NCI-H1092 treated with DMSO at 0.1 percent for 48 hours (cell line): ENCODE results near the gene RYR3.
"Not testable (repeated sequence)": the region's sequence is repeated elsewhere in the genome, so short reads cannot be mapped to it uniquely, and the experiment has no call there.

Experiments
- DNase-seq: peaks from one replicate; lab custom pipeline; 2025; lab: John Stamatoyannopoulos, UW

The RYR3 gene

GRCh38 chr15:33773969-33774368, 463.2 kb downstream of the RYR3 start:
- no peak for DNase-seq

DNA sequence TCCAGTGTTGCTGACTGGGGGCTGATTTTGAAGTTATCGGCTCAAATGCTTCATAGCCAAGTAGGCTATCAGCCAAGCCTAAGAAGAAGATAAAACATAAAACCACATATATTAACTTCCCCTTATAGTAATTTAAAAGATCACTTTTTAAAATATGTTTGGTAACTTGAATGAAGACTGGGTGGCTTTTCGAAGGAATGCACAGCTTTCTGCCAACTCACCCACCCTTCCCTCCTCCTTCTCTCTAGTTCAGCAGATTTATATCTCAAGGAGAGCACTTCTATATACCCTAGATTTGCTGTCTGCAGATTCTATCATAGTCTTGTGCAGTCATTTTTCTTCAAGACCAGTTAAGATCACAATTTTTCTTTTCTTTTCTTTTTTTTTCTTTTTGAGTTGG, 468.1 kb downstream of the RYR3 start:
- DNase-seq = no peak

DNA sequence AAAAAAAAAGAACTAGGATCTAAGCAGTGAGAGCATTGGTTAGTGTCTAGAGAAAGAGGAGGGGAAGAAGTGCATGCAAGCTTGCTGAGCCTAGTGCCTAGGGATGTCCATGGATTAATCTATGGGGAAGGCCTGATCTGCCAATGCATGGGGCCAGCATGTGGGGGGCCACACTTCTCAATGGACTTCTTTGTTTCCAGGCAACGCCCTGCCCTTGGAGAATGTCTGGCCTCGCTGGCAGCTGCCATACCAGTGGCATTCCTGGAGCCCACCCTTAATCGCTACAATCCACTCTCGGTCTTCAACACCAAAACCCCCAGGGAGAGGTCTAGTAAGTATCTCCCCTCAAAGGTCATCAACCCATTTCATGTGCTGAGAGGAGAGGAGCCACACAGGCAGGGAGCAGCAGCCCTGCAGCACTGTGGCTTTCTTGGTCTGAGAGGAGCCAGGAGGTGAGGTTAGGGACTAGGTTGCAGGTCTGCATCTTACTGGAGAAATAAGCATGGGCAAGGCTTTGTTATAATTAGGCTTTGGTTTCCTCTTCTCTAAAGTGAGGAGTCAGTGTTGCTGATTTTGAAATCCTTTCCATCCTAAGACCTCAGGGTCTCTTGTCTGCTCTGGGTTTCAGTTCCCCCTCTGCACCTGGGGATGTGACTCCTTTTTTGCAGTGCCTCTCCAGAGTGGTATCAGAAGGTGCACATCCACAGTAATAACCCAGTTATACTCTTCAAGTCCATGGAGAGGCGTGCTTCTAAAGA, 469.4 kb downstream of the RYR3 start:
- no peak for DNase-seq

GRCh38 chr15:33782966-33783365, 472.2 kb downstream of the RYR3 start:
- no peak for DNase-seq

DNA sequence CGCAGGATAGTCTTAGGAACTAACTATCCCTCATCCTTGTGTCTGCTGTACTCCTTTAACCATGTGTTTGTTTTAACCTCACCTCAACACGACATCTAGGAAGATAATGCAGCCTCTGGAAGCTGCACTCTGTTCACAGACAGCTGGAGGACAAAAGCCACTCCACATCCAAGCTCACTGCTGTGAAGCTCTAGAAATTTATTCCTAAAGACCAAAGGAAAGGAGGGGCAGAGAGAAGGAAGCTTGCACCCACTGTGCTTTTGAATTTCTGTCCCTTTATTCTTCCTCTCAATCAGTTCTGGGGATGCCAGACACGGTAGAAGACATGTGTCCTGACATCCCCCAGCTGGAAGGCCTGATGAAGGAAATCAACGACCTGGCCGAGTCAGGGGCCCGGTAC, 474.6 kb downstream of the RYR3 start:
- no peak for DNase-seq

DNA sequence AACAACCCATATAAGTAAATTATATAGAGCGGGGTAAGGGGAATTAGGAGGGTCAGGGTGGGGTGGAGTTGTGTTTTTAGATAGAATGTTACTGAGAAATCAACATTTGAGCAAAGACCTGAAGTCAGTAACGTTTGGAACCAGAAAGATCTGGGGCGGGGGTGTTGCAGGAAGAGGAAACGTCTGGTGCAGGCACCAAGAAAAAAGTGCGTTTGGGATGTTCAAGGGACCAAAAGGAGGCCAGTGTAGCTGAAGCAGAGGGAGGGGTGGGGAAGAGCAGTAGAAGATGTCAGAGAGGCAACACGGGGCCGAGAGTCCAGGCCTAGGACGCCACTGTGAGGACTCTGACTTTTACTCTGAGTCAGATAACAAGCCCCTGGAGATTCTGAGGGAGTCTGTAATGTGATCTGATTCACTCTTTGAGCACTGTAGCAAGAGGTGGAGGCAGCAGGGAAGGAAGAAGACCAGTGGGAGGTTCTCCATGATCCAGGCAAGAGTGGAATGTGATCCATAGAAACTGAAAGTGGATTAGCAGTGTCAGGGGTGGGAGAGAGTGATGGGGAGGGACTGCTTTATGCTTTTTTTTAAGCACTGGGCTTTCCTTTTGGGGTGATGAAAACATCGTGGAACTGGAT, 478.3 kb downstream of the RYR3 start:
- no peak for DNase-seq

DNA sequence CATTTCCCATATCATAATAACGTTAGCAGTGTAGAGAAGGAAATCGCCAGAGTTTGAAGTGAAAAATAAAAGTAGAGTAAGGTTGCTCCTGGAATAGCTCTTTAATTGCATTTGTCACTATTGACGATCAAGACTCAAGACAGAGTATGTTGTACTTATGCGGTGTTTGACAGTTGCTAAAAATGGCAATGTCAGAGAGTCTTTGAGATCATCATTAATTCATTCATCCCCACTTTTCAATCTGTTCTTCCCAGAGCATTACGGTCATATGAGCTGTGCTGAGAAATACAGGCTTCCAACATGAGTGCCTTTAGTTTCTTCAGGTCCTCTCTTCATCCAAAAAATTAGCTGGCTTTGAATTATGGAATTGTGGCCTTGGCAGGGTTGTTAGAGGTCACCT, 483.7 kb downstream of the RYR3 start:
- DNase-seq = no peak

- DNase-seq = no peak
These were observed 484.3 kb downstream of the RYR3 start for GRCh38 chr15:33795070-33795469.

DNA sequence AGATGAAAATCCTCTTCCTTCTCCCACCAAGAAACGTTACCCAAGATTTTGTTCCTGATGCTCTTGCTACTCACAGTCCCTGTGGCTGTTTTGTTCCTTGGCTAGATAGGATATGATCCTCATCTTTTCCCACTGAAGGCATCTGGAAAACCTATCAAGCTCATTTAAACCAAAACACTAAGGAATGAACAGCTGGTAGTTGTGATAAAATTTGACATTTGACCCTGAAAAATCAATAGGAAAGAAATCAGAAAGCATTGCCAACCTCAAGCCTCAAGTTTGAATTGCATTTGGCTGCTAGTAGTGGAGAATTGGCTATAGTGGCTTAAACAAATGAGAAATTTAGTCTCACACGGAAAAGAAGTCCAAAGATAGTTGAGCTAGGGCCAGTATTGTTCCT, 486.9 kb downstream of the RYR3 start:
- DNase-seq = no peak

DNA sequence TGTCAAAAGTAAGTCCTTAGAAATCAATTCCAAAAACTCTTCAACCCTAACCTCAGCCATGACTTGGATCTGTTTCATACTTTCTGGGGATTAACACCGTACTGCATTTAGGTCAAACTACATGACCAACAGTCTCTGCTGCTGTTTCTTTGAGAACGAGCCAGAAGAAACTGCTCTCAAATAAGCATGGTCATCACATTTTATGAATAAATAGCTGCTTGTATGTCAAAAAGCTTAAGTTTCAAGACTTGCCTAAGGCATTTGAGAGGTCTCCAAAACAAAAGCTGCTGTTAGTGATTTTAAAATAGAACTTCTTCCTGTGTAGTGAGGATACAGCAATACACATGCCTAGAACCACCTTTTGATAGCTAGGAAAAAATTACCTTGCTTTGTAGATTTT, 491.2 kb downstream of the RYR3 start:
- no peak for DNase-seq

- no peak for DNase-seq
These were observed 496.9 kb downstream of the RYR3 start for GRCh38 chr15:33807665-33808064.

DNA sequence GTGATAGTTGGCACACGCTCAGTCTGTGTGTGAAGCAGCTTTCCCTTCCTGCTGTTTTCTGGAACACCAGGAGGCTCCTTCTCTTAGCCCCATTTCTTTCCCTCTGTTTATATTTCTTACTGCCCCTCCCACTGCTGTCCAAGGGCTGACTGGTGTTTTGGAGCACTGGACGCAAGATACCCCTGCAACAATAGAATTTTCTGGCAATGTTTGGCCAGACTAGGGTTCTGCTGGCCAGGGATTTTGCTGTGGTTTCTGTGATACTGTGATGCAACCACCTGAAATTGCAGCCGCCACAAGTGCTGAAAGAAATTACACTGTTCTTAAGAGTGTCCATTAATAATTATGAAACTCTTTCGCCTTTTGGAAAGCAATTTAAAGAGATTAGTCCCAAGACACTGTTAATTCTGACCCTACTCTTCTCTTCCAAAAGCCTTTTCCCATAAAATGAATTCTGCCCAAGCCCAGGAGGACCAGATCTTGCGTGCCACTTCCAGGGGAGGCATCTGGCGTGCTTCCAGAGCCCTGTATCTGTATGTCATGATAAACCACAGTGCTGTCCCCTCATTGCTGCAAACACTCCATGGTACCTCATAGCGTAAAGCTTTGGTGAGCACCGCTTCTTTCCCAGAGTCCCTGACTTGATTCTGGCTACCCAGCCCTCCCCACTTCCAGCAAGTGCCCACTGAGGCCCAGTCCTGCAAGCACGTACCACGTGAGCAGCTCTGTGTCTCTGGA, 498.1 kb downstream of the RYR3 start:
- DNase-seq = no peak

- DNase-seq = no peak
These were observed 499.4 kb downstream of the RYR3 start for GRCh38 chr15:33810073-33810595.

DNA sequence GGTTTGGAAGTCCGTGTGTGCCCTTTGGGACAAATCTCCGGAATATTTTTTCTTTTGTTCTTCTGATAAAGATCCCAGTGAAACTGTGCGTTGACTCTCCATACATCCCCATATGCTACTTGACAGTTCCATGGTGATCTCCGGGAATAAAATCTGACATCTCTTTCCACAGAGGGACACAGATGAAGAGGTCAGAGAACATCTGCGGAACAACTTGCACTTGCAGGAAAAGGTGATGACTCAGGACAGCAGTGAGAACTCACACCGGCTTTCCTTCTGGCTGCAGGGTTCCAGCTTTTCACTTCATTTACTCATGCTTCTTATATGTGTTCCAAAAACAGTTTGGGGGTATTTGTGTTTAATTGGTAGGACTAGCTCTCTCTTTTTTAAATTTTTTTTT, 500.0 kb downstream of the RYR3 start:
- DNase-seq = no peak

- no peak for DNase-seq
These were observed 503.1 kb downstream of the RYR3 start for GRCh38 chr15:33813891-33814290.

DNA sequence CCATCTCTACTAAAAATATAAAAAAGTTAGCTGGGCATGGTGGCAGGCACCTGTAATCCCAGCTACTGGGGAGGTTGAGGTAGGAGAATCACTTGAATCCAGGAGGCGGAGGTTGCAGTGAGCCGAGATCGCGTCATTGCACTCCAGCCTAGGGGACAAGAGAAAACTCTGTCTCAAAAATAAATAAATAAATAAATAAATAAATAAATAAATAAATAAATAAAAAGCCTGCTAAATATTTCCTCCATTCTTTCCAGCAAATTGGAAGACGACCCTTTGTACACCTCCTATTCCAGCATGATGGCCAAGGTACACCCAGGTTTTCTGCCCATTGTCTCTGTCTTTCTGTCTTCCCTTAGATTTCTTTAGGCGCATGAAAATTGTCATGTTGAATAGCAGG, 508.7 kb downstream of the RYR3 start:
- DNase-seq = not testable (repeated sequence)

- no peak for DNase-seq
These were observed 511.7 kb downstream of the RYR3 start for GRCh38 chr15:33822479-33822878.

DNA sequence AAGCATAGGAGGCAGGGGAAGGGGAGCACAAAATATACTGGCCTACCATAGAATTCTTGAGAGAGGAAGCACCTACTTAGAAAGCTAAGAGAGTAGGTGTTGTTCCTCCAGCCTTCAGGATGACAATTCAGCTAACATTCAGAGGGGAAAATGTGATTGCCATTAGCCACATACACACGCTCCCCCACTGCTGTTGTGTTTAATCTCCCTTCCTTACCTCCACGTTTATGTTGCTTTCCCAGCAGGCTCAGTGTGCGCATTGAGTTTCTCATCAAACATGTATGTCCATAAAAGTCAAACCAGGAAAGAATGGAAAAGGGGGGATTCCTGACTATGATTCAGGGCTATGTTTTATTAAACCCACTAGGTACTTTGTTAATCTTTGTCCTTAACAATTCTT, 512.4 kb downstream of the RYR3 start:
- DNase-seq = no peak

- DNase-seq = no peak
These were observed 514.7 kb downstream of the RYR3 start for GRCh38 chr15:33825453-33825852.

DNA sequence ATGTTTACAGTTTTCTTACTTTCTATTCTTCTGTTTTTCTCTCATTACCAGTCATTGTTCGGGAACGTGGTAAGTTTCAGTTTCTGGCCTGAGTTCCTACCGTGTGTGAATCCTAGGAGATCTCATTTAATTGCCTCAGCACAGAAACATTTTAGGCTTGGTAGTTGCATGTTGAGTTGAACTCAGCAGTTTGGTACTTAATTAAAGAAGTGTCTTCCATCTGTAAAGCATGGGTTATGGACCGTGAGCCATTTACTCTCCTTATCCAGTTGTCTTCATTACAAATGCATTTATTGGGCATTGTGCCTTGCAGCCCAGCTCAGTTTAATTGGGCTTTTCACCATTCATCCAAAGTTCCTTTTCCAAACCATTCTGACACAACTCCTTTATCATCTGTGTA, 515.4 kb downstream of the RYR3 start:
- no peak for DNase-seq

- no peak for DNase-seq
These were observed 519.6 kb downstream of the RYR3 start for GRCh38 chr15:33830351-33830750.

DNA sequence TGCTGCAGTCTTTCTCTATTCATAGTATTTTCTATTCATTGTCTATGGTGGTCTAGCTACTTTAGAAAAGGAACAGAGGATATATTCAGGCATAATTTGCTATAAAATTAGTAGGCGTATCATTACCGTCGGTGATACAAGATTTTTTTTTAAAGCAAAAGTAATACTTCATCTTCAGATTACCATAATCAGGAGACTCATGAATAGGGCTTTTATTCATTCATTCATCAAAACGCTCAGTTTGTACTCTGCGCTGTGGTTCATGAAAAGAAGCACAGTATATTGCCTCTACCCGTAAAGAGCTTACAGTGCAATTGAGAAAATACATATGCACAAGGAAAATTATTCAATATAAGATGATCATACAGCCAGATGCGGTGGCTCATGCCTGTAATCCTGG, 520.9 kb downstream of the RYR3 start:
- DNase-seq = no peak
